Measurements from ENCODE around the gene TAPT1.
A peak's percentile ranks its signal among the peaks of the same experiment; 100 is the strongest.

TAPT1 gene

GRCh38 chr4:16192631-16193518 is 33.4 kb downstream of the TAPT1 start:
- no peak overlapping the region for H3K4me3 ChIP-seq (ENCODE audit: low read length)
- no peak for DNase-seq (ENCODE audit: low read depth, low spot score)

- no peak for DNase-seq (ENCODE audit: low read depth, low spot score)
- H3K4me3 ChIP-seq (ENCODE audit: low read length), result no peak overlapping the region
Observed at GRCh38 chr4:16192057-16192456, 34.2 kb downstream of the TAPT1 start.

GRCh38 chr4:16187455-16187854 is 38.8 kb downstream of the TAPT1 start:
- H3K4me3 ChIP-seq (ENCODE audit: low read length), result no peak overlapping the region
- DNase-seq (ENCODE audit: low read depth, low spot score), result no peak

- no peak for DNase-seq (ENCODE audit: low read depth, low spot score)
- no peak overlapping the region for H3K4me3 ChIP-seq (ENCODE audit: low read length)
Observed at GRCh38 chr4:16186986-16187385, 39.3 kb downstream of the TAPT1 start.

- no peak overlapping the region for H3K4me3 ChIP-seq (ENCODE audit: low read length)
- no peak for DNase-seq (ENCODE audit: low read depth, low spot score)
Observed at GRCh38 chr4:16183604-16184003, 42.7 kb downstream of the TAPT1 start.

- DNase-seq (ENCODE audit: low read depth, low spot score), result no peak
Observed at GRCh38 chr4:16176621-16177020, 49.6 kb downstream of the TAPT1 start.

GRCh38 chr4:16171831-16172230 is 54.4 kb downstream of the TAPT1 start:
- H3K4me3 ChIP-seq (ENCODE audit: low read length), result no peak overlapping the region
- no peak for DNase-seq (ENCODE audit: low read depth, low spot score)

More at GRCh38 chr4:16176621-16177020, 49.6 kb downstream of the TAPT1 start:
- H3K4me3 ChIP-seq (ENCODE audit: low read length), result no peak overlapping the region

- no peak overlapping the region for H3K4me3 ChIP-seq (ENCODE audit: low read length)
- no peak for DNase-seq (ENCODE audit: low read depth, low spot score)
Observed at GRCh38 chr4:16169490-16169889, 56.8 kb downstream of the TAPT1 start.

GRCh38 chr4:16168710-16169388 is 57.4 kb downstream of the TAPT1 start:
- no peak for DNase-seq (ENCODE audit: low read depth, low spot score)
- H3K4me3 ChIP-seq (ENCODE audit: low read length), result no peak overlapping the region

GRCh38 chr4:16168144-16168543 is 58.1 kb downstream of the TAPT1 start:
- H3K4me3 ChIP-seq (ENCODE audit: low read length), result no peak overlapping the region
- DNase-seq (ENCODE audit: low read depth, low spot score), result no peak

- no peak for DNase-seq (ENCODE audit: low read depth, low spot score)
- H3K4me3 ChIP-seq (ENCODE audit: low read length), result no peak overlapping the region
Observed at GRCh38 chr4:16165931-16166330, 60.3 kb downstream of the TAPT1 start.

- no peak for DNase-seq (ENCODE audit: low read depth, low spot score)
- no peak overlapping the region for H3K4me3 ChIP-seq (ENCODE audit: low read length)
Observed at GRCh38 chr4:16162891-16163290, 63.4 kb downstream of the TAPT1 start.

GRCh38 chr4:16161851-16162408 is 64.3 kb downstream of the TAPT1 start:
- no peak overlapping the region; the same call in 1 of the 2 replicates for H3K4me3 ChIP-seq (ENCODE audit: low read length)
- peak; percentile 79 for DNase-seq (ENCODE audit: low read depth, low spot score)

- DNase-seq (ENCODE audit: low read depth, low spot score), result no peak
- no peak overlapping the region for H3K4me3 ChIP-seq (ENCODE audit: low read length)
Observed at GRCh38 chr4:16160457-16160856, 65.8 kb downstream of the TAPT1 start.

- H3K4me3 ChIP-seq (ENCODE audit: low read length), result no peak overlapping the region
- no peak for DNase-seq (ENCODE audit: low read depth, low spot score)
Observed at GRCh38 chr4:16159286-16159685, 67.0 kb downstream of the TAPT1 start.

GRCh38 chr4:16158504-16158852 is 67.8 kb downstream of the TAPT1 start:
- DNase-seq (ENCODE audit: low read depth, low spot score), result no peak
- no peak overlapping the region for H3K4me3 ChIP-seq (ENCODE audit: low read length)

- no peak for DNase-seq (ENCODE audit: low read depth, low spot score)
- H3K4me3 ChIP-seq (ENCODE audit: low read length), result no peak overlapping the region
Observed at GRCh38 chr4:16157609-16158503, 68.4 kb downstream of the TAPT1 start.

GRCh38 chr4:16155528-16156169 is 70.6 kb downstream of the TAPT1 start:
- no peak for DNase-seq (ENCODE audit: low read depth, low spot score)
- no peak overlapping the region for H3K4me3 ChIP-seq (ENCODE audit: low read length)

GRCh38 chr4:16154451-16154850 is 71.8 kb downstream of the TAPT1 start:
- no peak overlapping the region for H3K4me3 ChIP-seq (ENCODE audit: low read length)
- no peak for DNase-seq (ENCODE audit: low read depth, low spot score)
